Spleen (tissue), 7 donors: ENCODE measurements around the gene DRGX.

ENCODE experiments used
- CTCF ChIP-seq, 11 experiments: fragments of 200-600 bp in 7 of 11; fragments of 450-650 bp in 4 of 11; sonication (generic) in 4 of 11; IDR thresholded peaks in 8 of 11; conservative IDR thresholded peaks in 3 of 11; 1 replicate in 7 of 11; 2 replicates in 4 of 11; pipeline versions ENCODE4 v1.4.0 to v1.8.0; 2016 to 2021; ENCODE audit warnings: antibody characterized with exemption in 11 of 11, inconsistent platforms in 4 of 11, mild to moderate bottlenecking in 1 of 11
- POLR2A ChIP-seq, 3 donors: fragments of 450-650 bp; IDR thresholded peaks; one replicate each; pipeline ENCODE4 v1.5.1; 2017; ENCODE audit warnings: antibody characterized with exemption in 3 of 3, mild to moderate bottlenecking in 1 of 3
- POLR2AphosphoS5 ChIP-seq, 3 donors: sonication (generic); formaldehyde crosslinking; IDR thresholded peaks; one replicate each; pipeline ENCODE4 v1.5.1; 2017; ENCODE audit warnings: antibody characterized with exemption in 3 of 3
- donor health status: DM: no; HTN: no; CAD: no; lungs with moderate emphysema.
- donor health status: DM: no; HTN: no; CAD: no.
- donor health status: DM: no; HTN: no; CAD: no.

- no peak for TF ChIP-seq POLR2AphosphoS5 (IDR thresholded peaks at IDR 0.05)
- no peak for TF ChIP-seq POLR2A (IDR thresholded peaks at IDR 0.05)
- TF ChIP-seq CTCF (IDR thresholded peaks at IDR 0.05 in 8 of 11, conservative IDR thresholded peaks at IDR 0.05 in 3 of 11) = no peak
Observed at GRCh38 chr10:49417311-49418052, 21.6 kb upstream of the DRGX start.
